Uterine smooth muscle cell (primary cell): Measurements from ENCODE around the gene TRERF1. TPM values are rescaled to one million over a fixed set of nuclear protein-coding genes. Genes with fewer than 3 reads are reported as not detected.

Experiments used
- total RNA-seq: library from RNA; depleted of rRNA; stranded (reverse); fragments of >200 nt; gene quantifications from 2 replicates; pipeline ENCODE4 v1.2.3, GENCODE V29; 2014

TRERF1 gene, protein sequence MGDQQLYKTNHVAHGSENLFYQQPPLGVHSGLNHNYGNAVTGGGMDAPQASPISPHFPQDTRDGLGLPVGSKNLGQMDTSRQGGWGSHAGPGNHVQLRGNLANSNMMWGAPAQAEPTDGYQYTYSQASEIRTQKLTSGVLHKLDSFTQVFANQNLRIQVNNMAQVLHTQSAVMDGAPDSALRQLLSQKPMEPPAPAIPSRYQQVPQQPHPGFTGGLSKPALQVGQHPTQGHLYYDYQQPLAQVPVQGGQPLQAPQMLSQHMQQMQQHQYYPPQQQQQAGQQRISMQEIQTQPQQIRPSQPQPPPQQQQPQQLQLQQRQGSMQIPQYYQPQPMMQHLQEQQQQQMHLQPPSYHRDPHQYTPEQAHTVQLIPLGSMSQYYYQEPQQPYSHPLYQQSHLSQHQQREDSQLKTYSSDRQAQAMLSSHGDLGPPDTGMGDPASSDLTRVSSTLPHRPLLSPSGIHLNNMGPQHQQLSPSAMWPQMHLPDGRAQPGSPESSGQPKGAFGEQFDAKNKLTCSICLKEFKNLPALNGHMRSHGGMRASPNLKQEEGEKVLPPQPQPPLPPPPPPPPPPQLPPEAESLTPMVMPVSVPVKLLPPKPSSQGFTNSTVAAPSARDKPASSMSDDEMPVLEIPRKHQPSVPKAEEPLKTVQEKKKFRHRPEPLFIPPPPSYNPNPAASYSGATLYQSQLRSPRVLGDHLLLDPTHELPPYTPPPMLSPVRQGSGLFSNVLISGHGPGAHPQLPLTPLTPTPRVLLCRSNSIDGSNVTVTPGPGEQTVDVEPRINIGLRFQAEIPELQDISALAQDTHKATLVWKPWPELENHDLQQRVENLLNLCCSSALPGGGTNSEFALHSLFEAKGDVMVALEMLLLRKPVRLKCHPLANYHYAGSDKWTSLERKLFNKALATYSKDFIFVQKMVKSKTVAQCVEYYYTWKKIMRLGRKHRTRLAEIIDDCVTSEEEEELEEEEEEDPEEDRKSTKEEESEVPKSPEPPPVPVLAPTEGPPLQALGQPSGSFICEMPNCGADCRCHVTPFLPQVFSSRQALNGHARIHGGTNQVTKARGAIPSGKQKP (N-terminal part only)
- 4.1 and 7.2 TPM in 2 replicates for total RNA-seq

DNA sequence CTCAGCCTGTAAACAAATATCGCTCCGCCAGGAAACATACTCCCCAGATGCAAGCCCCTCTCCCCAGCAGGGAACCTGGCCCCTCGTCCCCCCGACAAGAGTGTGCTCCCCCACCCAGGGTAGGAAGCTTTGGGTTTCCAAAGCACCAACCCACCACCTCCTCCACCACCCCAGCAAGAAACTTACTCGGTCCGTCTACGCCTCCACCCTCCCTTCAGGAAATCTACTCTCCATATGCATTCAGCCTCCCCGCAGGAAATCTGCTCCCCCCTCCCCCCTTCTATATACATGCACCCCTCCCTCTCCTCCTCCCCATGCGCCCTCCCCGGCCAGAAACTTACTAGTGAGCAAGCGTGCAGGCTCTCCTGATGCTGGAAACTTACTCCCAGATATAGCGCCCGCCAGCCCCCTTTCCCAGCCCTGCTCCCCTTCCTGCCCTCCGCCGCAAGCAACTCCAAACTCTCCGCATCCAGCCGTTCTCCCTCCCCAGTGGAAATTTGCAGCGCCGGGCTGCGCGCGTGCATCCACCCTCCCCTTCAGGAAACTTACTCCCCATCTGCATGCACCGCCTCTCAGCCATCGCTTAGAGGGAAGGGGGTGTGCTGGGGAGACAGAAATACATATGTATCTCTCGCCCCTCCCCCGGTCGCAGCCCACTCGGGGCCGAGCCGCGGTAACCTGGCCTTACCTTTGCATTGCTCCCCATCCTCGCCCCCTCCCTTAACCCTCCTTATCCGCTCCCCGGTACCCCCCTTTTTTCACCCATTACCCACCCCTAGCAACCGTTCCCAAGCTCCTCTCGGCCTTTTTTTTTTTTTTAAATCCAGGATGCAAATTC lies at the start of gene TRERF1:
Gene TRERF1 (minus strand): TSS at position 594 of the 838 bp plus-strand sequence. CDS start 182,336 bp downstream, outside the sequence.

DNA sequence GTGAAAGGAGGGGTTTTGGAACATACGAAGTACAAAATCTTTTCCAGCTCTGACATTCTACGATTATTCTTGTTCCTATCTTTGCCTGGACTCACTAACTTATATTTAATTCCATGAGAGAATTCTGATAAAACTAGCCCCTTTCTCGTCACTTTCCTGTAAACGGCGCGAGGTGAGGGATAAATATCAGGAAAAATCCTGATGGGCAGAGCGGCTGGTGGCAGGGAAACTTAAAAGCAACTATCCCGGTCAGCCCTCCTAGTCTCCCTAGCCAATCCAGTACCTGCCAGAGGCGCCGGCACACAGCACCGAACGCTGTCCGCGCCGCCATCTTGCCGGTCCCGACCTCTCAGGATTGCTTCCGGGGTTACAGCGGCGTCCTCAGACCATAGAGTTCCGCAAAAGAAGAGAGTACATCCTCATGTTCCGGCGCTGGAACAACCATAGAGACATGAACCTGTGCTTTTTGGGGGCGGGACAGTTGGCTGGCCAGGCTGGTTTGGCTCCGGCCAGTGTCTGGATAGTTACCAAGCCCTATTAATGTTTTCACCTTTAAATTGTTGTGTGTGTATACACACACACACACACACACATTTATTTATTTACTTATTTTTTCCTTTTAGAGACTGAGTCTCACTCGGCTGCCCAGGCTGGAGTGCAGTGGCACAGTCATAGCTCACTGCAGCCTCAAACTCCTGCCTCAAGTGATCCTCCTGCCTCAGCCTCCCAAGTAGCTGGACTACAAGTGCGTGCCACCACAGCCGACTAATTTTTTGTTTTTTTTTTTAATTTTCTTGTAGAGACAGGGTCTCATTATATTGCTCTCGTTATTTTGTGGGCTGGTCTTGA lies 234.0 kb downstream of the TRERF1 start, which contains the start of gene MRPS10:
Gene MRPS10 (minus strand): TSS at position 343 of the 849 bp plus-strand sequence. CDS start 12 bp downstream, at position 331.

Other genes starting within 250 kb of the TRERF1 start
- 49.0 and 75.7 TPM in 2 replicates for gene MRPS10, start 234.1 kb downstream of the TRERF1 start, total RNA-seq
- gene UBR2, start 112.1 kb upstream of the TRERF1 start, total RNA-seq = 31.1 and 38.6 TPM in 2 replicates